ENCODE data around the gene TM9SF2.
"Not testable (repeated sequence)": the region's sequence is repeated elsewhere in the genome, so short reads cannot be mapped to it uniquely, and the experiment has no call there.

Gene TM9SF2

DNA sequence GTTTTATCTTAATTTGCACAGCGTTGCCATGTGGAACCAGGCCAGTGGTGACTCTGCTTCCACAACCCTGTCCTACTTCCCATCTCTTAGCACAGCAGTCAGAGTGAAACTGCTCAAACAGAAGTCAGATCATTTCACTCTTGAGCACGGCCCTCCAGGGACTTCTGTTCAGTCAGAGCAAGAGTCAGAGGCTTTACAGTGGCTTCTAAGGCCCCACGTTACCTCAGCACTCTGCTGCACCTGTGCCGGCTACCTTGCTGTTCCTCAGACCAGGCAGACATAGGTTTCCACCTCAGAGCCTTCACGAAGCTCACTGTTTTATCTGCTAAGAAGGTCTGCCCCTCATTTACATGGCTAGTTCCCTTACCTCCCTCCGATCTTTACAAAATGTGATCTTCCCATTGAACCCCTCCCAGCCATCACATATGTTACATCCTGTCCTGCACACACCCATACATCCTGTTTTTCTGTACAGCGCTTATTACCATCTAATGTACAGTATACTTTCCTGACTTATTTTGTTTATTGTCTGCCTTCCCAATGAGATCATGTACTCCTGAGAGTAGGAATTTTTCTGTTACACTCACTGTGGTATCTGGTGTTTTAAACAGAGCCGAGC lies 41.6 kb downstream of the TM9SF2 start:
- DNase-seq, result no peak

DNA sequence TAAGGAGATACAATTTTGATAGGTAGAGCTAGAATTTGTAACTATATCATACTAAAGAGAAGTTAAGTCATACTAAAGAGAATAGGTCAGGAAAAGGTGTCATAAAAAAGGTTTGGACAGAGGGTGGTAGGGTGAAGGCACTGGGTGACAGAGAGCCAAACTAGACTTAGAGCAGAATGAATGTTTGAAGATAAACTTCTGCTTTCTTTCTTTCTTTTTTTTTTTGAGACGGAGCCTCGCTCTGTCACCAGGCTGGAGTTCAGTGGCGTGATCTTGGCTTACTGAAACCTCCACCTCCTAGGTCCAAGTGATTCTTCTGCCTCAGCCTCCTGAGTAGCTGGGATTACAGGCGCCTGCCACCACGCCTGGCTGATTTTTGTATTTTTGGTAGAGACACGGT lies 44.1 kb downstream of the TM9SF2 start:
- DNase-seq, result no peak

DNA sequence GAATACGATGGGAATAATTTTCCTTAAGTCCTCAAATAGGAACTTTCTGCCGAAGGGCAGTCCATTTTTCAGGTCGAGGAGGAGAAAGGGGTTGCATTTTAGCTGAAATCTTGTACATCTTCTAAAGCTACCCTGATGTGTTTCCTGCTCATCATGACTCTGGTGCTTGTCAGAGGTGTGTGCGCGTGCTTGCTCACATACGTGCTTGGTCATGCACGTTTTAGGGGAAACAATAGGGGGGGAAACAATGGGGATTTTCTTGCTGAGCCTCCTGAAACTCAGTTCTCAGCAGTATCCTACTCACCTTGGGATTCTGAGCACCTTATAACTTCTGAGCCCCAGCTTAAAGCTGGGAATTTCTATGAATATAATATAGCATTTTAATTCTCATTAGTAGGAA lies 44.7 kb downstream of the TM9SF2 start:
- no peak for DNase-seq

DNA sequence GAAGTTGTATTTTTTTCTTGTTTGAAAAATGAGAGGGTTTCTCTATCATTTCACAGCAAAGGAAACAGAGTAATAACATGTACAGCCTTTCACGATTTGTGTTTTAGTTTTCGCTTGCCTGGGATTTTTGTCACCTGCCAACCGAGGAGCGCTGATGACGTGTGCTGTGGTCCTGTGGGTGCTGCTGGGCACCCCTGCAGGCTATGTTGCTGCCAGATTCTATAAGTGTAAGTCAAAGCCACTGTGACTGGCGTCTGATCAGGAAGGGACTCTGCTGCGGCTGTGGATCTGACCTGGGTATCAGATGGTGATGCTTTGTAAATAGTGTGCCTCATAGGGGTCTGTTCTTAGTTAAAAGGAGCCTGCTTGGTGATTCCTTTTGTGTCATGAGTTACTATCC lies 45.6 kb downstream of the TM9SF2 start:
- DNase-seq, result no peak

DNA sequence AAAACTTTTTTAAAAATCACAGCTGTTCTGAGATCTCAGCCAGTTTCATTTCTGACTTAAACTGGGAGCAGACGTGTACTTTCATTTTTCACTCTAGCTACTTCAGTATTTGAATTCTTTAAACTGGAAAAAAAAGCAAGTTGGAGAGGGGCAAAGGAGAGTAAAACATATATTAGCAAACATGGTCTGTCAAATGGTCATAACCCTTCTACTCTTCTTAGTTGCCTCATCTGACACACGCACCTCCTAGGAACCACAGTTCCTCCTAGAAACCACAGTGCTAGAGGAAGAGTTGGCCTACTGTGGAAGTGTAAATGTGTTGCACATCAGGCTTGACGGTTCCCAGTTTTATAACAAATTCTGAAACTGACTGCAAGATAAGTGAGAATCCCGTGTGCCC lies 47.2 kb downstream of the TM9SF2 start:
- no peak for DNase-seq

DNA sequence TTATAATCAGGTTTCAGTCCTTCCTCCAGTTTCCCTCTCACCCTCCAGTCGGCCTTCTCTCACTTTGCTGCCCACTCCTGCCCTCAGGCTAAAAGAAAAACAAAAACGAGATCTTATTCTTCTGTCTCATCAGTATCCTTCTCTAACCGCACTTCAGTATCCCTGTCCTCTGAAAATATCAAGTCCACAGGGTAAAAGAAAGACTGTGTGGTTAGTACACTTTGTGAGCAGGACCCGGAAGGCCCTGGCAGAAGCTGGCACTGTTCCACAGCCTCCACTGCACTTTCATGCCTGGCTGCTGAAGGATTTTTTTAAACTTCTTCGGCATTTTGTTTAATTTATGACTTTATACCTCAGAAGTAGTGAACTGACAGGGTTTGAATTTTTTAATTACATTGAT lies 51.8 kb downstream of the TM9SF2 start:
- no peak for DNase-seq

DNA sequence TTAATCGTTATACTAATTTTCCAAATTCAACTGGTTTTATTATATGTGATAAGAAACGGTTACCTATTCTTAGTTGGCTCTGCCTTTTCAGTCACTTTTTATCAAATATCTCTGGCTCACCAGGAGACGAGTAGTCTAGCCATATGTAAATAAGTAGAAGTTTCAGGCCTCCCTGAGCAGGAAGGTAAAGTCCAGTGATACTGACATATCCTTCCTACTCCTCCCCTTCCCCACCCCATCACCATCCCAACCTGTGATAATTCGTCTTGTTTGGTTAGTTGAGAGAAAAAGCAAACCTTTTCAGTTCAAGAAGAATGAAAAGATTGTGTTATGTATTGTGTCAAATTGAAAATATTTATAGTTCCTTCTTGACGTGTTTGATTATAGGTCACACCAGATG lies 53.9 kb downstream of the TM9SF2 start:
- no peak for DNase-seq

DNA sequence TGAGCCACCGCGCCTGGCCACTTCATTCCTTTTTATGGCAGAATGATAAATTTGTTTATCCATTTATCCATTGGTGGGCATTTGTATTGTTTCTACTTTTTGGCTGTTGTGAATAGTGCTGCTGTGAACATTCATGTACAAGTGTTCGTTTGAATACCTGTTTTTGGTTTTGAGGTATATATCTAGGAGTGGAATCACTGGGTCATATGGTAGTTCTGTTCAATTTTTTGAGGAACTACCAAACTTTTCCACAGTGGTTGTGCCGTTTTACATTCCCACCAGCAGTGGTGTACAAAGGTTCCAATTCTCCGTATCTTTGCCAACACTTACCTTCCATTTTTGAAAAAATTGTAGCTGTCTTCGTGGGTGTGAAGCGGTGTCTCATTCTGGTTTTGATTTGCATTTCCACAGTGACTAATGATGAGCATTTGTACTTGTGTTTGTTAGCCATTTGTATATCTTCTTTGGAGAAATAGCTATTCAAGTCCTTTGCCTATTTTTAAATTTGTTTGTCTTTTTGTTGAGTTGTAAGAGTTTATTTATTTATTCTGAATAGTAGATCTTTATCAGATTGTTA lies 55.7 kb downstream of the TM9SF2 start:
- no peak for DNase-seq

DNA sequence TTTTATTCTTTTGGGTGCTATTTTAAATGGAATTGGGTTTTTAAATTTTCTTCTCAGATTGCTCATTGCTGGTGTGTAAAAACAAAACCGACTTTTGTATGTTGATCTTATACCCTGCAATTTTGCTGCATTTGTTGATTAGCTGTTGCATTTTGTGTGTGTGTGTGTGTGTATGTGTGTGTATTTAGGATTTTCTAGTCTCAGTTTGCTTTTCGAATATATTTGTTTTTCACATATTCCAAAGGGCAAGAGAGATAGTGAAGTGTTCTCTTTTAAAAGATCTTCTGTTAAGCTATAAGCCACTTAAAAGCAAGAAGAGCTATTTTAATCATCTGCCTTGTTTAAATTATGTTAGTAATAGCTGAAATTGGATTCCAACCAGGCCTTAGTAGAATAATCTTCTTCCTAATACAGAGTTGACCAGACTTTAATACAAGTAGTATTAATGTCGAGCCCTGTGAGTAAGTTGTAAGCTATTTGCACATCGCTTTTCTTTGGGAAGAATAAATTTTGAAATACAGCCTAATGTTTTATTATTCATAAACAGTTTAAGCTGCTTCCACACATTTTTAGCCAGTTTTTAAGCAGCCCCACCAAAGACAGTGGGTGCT lies 57.4 kb downstream of the TM9SF2 start:
- DNase-seq, result no peak

DNA sequence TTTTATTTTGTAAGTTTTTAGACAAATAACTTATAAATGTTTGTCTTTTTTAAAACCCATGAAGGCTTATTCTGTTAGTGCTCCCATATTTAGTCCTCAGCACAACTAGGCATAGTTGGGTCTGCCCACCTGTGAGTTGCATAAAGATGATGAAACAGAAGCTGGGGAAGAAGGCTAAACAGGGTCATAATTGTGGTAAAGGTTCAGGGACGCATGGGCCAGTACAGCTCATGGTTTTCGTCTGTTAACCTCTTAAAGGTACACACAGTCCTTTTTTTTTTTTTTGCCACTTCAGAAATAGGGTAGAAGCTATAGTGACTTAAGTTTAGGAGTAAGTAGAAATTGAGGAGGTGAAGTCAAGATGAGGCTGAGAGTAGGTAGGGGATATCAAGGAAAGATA lies 58.3 kb downstream of the TM9SF2 start:
- no peak for DNase-seq

DNA sequence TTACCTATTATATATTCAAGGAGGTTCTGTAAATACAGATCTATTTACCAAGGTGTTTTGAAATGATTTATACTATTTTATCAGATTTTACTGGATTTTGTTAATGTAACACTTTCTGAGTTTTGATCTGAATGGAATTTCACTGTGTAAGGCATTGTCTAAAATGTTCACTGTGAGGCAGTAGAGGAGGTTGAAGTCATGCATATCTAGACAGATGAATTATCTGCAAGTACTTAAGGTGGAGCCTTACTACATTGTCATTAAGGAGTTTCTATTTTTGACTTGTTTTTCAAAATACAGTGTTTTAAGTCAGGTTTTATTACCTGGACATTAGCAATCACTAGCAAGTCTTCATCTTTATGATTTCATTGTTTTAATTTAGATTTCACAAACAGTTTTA lies 62.1 kb downstream of the TM9SF2 start:
- DNase-seq, result no peak

DNA sequence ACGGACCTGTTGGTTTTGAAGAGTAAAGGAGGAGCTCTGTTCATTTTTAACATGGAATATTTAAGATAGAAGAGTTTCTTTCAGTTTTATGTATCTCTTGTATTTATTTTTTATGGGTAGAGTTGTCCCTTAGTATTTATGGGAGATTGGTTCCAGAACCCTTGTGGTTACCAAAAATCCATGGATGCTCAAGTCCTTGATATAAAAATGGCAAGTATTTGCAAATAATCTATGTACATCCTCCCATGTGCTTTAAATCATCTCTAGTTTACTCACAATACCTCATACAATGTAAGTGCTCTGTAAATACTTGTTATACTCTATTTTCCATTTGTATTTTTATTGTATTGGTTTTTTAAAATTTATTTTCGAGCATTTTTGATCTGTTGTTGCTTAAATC lies 63.1 kb downstream of the TM9SF2 start:
- no peak for DNase-seq

DNA sequence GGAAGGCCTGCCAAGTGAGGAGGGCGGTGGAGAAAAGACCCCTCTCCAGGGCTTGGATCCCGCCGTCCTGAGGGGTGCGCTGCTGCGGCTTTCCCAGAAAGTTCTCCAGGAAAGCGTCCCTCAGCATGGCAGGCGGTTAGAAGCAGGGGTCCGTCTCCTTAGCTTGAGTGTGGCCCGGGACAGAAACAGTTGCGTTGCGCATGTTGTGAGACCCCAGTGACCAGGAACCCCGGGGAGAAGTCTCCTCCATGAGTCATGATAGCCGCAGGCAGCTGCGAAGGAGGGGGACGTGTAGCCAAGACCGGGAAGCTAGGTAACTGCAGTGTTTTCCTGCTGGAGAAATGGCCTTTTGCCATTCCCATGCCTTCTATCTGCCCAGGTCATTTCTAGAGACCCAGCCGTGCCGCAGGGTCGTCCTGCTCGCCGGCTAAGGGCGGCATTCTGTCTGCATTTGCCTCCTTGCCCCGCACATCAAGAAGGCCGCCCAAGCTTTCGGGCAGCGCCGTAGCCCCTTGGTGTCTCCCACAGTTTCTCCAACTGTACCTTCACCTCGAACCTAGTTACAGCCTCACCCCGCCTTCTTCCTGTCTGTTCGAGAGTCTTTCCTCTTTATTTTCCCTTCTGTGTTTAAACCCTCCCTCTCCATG lies 64.3 kb downstream of the TM9SF2 start:
- no peak for DNase-seq

DNA sequence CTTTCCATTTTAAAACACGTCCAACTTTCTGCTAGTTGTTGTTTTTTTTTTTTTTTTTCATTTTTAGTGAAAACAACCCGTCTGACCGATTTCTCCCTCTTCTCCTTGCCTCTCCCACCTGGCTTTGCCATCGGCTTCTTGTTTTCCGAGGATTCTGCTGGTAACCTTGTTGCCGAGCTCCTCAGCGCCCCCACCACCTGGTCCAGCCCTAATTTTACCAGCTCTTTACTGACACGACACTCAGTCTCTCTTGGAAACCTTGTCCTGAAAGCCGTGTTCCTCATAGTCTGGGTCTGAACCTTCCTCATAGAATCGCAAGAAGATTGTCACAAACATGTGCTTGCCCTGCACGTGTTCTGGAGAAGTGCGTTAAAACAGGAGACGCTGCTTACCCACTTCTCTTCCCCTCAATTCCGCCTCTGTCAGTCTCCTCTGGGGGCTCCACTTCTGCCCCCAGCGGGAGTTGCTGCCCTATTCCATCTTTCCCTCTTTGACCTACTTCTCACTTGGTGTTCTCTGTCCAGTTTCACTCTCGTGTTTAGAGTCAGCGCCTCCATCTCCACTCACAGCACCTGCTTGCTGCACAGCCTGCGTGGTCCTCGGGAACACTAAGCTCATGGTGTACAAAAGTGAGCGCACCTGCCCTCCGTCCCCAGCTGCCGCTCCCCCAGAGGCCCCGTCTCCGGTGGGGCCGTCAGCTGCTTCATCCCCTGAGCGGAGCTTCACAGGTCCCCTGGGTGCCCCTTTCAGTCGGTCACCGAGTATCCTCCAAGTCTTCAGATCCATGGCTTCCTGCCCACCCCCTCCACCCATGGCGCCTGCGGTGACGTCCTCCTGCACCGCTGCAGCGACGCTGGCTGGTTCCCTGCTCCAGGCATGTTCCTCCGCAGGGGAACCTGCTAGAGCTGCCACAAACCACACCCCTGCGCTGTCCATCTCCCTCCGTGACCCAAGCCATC lies 65.1 kb downstream of the TM9SF2 start:
- DNase-seq, result no peak

DNA sequence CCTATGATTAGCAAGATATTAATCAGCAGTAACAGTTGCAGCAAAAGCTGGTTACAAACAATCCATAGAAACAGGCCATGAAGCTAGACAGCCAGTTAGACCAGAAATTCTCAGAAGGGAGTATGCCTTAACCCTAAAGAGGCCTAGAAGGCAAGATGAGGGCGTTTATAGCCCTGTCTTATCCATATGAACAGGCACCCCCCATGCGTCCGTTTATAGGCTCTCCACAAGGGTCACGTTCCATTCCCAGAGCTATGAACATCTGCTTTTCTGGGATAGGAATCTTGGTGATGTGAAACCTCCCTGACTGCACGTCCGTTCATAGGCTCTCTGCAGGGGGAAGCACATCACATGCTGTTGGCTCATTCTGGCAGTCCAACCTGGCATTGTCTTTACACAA lies 67.6 kb downstream of the TM9SF2 start:
- not testable (repeated sequence) for DNase-seq

DNA sequence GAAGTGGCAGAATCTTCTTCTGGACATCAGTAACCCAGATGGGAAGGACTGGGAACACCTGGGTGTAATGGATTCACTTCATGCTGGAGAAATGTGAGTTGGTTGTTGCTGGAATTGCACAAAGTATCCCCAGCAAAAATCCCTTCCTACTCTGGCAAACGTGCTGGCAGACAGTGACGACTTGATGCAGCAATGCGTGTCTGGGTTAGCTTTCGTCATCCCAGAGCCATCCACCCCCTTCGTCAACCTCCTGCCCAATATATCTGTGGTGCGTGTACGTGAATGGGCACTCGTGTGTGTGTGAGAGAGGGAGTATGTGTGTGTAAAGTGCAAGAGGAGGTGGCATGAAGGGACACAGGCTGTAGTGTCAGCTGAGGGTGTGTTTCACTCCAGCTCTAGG lies 70.9 kb downstream of the TM9SF2 start:
- DNase-seq, result no peak

DNA sequence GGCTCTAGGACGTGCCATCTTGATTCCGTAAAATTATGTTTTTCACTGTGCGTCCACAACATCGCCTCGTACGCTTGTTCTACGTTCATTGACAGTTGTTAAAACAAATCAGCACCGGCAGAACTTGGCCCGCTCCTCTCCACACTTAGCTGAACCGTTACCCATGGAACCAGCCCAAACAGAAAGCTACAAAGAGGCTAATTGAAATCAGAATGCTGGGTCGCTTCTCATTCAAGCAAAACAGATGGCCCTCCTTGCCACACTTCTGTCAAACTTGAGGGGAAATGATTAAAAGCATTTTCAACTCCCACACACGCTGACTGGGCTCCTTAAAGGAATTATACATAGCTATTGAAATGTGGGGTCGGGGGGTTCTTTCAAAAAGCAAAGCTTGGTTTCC lies 71.6 kb downstream of the TM9SF2 start:
- no peak for DNase-seq

DNA sequence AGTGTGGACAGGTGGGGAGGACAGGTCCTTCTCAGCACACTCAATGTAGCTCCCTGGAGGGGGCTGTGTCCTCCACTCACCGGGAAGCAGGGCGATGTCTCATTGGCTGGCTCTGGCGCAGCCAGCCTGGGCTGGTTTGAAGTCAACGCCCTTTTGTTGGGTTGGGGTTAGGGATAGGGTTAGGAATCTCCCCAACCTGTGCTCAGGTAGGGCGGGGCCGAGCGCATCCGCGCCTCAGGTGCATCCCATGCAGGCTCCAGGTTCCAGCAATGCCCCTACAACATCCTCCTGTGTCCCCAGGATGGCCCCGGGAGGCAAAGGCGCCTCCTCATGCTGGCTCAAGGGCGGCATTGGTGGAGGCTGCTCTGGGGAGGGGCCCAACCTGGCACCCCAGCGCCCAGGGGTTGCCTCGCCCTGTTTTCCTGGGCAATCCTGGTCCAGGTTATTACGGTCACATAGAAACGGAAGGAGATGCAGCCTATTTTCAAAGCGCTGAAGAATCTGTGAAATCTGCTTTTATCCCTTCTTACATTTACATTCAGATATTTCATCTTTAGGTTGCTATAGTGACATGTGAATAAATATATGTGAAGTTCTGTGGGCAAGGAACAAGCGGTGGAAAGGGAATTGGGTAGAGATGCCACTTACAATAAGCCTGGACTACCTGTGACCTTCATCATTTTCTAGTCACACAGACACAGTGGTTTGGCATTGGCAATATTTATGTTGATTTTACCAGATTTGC lies 74.3 kb downstream of the TM9SF2 start:
- DNase-seq, result no peak

DNA sequence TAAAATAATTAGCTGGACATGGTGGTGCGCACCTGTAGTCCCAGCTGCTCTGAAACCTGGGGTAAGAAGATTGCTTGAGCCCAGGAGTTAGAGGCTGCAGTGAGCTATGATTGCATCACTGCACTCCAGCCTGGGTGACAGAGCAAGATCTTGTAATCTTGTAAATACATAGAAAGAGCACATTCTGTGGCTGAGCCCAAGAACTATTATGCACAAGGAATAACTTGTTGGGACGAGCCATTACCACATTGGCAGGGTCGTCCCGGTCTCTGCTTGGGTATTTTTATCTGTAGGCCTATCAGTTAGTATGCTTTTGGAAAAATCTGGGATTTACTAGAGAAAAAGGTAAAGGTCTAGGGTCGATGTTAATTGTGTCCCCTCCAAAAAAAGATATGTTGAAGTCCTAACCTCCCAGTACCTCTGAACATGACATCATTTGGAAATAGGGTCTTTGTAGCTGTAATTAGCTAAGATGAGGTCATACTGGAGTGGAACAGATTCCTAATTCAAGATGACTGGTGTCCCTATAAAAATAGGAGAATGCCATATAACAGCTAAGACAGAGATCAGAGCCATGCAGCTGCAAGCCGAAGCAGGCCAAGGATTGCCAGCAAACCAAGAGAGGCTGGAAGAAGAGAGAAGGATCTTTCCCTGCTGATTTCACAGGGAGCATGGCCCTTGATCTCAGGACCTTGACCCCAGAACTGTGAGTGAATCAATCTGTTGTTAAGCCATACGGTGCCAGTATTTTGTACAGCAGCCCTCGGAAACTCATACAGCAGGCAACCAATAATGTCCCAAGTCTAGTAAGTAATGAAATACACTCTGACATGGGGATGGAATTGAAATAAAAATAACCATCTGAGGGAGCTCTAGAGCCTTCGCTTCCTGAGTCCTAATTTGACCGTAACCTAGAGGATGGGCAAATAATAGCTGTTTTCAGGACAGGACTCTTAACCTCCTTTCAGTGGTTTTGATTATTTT lies 77.0 kb downstream of the TM9SF2 start:
- DNase-seq, result no peak

DNA sequence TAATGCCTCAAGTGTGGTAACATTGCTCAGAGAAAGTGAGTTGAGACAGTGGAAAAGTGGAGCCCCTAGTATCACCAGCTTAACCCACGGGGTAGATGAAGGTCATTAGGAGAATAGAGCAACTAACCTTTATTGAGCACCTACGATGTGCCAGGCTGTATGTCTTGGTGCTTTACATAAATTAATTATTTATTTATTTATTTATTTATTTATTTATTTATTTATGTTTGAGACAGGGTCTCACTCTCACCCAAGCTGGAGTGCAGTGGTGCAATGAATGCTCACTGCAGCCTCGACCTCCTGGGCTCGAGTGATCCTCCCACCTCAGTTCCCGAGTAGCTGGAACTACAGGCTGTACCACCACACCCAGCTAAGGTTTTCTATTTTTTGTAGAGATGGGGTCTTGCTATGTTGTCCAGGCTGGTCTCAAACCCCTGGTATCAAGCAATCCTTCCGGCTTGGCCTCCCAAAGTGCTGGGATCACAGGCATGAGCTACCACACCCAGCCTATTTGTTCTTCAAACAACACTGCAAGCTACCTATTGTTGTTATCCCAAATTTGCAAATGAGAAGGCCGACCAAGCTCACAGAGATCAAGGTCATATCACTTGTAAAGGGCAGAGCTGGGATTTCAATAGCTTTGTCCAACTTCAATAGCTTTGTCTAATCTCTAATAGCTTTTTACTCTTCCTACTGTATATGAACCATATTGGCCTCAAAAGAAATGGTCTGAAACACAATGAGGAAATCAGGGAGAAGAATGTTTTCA lies 79.4 kb downstream of the TM9SF2 start:
- DNase-seq, result no peak

Measured in 8988T (cell line).